Upper lobe of left lung (tissue), 4 donors: ENCODE data around the gene IQSEC1.

Experiments used
- EP300 ChIP-seq, 4 donors: sonication (generic); formaldehyde crosslinking; IDR thresholded peaks; one replicate each; pipeline ENCODE4 v1.5.1; 2017; ENCODE audit warnings: antibody characterized with exemption in 4 of 4, control low read depth in 2 of 4
- POLR2A ChIP-seq, 4 donors: fragments of 450-650 bp; IDR thresholded peaks; one replicate each; pipeline ENCODE4 v1.5.1; 2016 to 2017; ENCODE audit warnings: antibody characterized with exemption in 4 of 4, mild to moderate bottlenecking in 2 of 4
- POLR2AphosphoS5 ChIP-seq, 2 donors: sonication (generic); formaldehyde crosslinking; IDR thresholded peaks; one replicate each; pipeline ENCODE4 v1.5.1; 2017; ENCODE audit warnings: antibody characterized with exemption in 2 of 2
- TF ChIP-seq, protein P1 (sequence below), 6 experiments: fragments of 450-650 bp in 4 of 6; fragments of 200-600 bp in 2 of 6; sonication (generic) in 2 of 6; IDR thresholded peaks; one replicate each; pipeline ENCODE4 v1.5.1; 2016 to 2019; ENCODE audit warnings: antibody characterized with exemption in 6 of 6

DNA sequence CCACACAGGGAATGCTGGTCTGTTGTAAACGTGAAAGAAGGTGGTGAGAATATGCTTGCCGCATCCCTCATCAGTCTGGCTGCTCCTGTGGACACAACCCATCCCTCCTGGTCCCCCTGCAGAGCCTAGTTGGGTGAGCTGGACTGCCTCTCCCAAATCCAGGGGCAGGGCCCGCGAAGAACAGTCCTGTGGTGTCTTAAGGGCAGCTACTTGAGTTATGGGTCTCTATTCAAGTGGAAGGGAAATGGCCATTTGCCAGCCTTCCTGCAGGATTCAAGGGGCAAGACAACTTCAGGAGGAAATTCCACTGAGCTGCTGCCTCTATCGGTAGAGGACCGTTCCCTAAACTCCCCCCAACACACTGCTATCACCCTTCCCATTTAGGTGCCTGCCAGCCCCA is 98.9 kb downstream of the IQSEC1 start:
- TF ChIP-seq, protein P1, sequence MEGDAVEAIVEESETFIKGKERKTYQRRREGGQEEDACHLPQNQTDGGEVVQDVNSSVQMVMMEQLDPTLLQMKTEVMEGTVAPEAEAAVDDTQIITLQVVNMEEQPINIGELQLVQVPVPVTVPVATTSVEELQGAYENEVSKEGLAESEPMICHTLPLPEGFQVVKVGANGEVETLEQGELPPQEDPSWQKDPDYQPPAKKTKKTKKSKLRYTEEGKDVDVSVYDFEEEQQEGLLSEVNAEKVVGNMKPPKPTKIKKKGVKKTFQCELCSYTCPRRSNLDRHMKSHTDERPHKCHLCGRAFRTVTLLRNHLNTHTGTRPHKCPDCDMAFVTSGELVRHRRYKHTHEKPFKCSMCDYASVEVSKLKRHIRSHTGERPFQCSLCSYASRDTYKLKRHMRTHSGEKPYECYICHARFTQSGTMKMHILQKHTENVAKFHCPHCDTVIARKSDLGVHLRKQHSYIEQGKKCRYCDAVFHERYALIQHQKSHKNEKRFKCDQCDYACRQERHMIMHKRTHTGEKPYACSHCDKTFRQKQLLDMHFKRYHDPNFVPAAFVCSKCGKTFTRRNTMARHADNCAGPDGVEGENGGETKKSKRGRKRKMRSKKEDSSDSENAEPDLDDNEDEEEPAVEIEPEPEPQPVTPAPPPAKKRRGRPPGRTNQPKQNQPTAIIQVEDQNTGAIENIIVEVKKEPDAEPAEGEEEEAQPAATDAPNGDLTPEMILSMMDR (IDR thresholded peaks at IDR 0.05) = no peak
- no peak for TF ChIP-seq POLR2AphosphoS5 (IDR thresholded peaks at IDR 0.05)
- no peak for TF ChIP-seq POLR2A (IDR thresholded peaks at IDR 0.05)
- TF ChIP-seq EP300 (IDR thresholded peaks at IDR 0.05) = no peak
